Endothelial cell (in vitro differentiated cells): ENCODE results near the gene POU5F1. TPM values are rescaled to one million over a fixed set of nuclear protein-coding genes. Genes with fewer than 3 reads are reported as not detected.

Experiments used
- DNase-seq: peaks from one replicate; pipeline ENCODE4 v3.0.0; 2021; ENCODE audit warnings: low spot score
- H3K27ac Mint-ChIP-seq: one replicate; pipeline ENCODE4 v1.8.0; 2021; ENCODE audit warnings: mixed read lengths, inconsistent platforms; ENCODE audit not compliant: unreplicated experiment
- H3K27me3 Mint-ChIP-seq: one replicate; pipeline ENCODE4 v1.8.0; 2021; ENCODE audit warnings: mild to moderate bottlenecking, moderate library complexity, mixed read lengths, inconsistent platforms; ENCODE audit not compliant: unreplicated experiment
- H3K36me3 Mint-ChIP-seq: one replicate; pipeline ENCODE4 v1.8.0; 2021; ENCODE audit warnings: mild to moderate bottlenecking, low read depth, mixed read lengths, inconsistent platforms; ENCODE audit not compliant: unreplicated experiment
- H3K4me1 Mint-ChIP-seq: one replicate; pipeline ENCODE4 v1.8.0; 2021; ENCODE audit warnings: mild to moderate bottlenecking, mixed read lengths, inconsistent platforms; ENCODE audit not compliant: unreplicated experiment
- H3K4me3 Mint-ChIP-seq: one replicate; pipeline ENCODE4 v1.8.0; 2021; ENCODE audit warnings: mild to moderate bottlenecking, mixed read lengths, inconsistent platforms; ENCODE audit not compliant: unreplicated experiment
- H3K9me3 Mint-ChIP-seq: one replicate; pipeline ENCODE4 v1.8.0; 2021; ENCODE audit warnings: mixed read lengths, inconsistent platforms; ENCODE audit not compliant: unreplicated experiment
- total RNA-seq: library from RNA; stranded (reverse); fragmentation: NEBNext Ultra II Directional; extraction: Animal tissue kit (Norgen Biotek cat#: 25700); gene quantifications from one replicate; pipeline ENCODE4 v1.2.1, GENCODE V29; 2021; ENCODE audit not compliant: unreplicated experiment
- TF ChIP-seq, protein P1 (sequence below): fragments of 200-600 bp; sonication (generic); IDR thresholded peaks from one replicate; pipeline ENCODE4 v1.5.0; 2021; ENCODE audit warnings: antibody characterized with exemption; ENCODE audit not compliant: unreplicated experiment

The POU5F1 gene
- total RNA-seq, 1 donor from 2014 or later, result 88.7 TPM

DNA sequence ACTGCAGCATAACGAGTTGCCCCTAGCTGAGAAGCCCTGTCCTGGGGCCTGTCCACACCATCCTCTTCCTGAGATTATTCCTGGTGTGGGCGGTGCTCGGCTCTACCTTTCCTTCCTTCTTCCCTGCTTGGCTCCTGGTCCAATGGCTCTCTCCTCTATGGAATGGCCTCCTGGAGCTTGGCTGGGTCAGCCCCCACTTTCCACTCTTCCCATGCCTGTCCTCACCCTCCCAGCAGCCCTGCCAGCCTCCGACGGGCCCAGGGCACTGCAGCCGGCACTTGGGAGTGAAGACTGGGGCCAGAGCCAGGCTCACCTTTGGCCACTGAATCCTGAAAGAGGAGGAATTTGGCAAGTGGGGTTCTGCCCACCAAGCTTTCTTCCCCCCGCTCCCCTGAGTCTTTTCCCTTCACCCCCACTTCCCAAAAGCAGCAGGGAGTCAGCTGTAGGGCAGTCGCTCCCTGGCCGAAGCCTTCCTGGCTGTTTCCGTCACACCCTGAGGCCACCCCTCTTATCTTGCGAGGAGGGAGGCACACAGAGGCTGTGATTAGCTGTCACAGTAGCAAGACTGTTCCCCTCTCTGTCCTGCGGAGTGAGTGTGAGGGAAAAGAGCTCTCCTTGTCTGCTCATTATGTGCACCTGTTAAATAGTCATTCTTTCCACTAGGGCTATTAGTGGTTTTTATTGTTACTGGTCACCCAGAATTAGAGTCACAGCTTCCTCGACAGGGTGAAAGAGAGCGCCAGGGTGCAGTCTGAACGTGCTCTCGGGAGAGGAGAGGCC, 43.9 kb downstream of the POU5F1 start:
- H3K4me3 Mint-ChIP-seq, result no peak overlapping the region
- TF ChIP-seq, protein P1, sequence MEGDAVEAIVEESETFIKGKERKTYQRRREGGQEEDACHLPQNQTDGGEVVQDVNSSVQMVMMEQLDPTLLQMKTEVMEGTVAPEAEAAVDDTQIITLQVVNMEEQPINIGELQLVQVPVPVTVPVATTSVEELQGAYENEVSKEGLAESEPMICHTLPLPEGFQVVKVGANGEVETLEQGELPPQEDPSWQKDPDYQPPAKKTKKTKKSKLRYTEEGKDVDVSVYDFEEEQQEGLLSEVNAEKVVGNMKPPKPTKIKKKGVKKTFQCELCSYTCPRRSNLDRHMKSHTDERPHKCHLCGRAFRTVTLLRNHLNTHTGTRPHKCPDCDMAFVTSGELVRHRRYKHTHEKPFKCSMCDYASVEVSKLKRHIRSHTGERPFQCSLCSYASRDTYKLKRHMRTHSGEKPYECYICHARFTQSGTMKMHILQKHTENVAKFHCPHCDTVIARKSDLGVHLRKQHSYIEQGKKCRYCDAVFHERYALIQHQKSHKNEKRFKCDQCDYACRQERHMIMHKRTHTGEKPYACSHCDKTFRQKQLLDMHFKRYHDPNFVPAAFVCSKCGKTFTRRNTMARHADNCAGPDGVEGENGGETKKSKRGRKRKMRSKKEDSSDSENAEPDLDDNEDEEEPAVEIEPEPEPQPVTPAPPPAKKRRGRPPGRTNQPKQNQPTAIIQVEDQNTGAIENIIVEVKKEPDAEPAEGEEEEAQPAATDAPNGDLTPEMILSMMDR, result no peak
- no peak for DNase-seq
- H3K9me3 Mint-ChIP-seq, result no peaks in the 10 kb centered on the region
- H3K4me1 Mint-ChIP-seq, result peaks cover 10% of the 10 kb centered on the region
- H3K27me3 Mint-ChIP-seq, result peaks cover 6% of the 10 kb centered on the region
- H3K27ac Mint-ChIP-seq, result no peak overlapping the region
- no peaks in the 10 kb centered on the region for H3K36me3 Mint-ChIP-seq

DNA sequence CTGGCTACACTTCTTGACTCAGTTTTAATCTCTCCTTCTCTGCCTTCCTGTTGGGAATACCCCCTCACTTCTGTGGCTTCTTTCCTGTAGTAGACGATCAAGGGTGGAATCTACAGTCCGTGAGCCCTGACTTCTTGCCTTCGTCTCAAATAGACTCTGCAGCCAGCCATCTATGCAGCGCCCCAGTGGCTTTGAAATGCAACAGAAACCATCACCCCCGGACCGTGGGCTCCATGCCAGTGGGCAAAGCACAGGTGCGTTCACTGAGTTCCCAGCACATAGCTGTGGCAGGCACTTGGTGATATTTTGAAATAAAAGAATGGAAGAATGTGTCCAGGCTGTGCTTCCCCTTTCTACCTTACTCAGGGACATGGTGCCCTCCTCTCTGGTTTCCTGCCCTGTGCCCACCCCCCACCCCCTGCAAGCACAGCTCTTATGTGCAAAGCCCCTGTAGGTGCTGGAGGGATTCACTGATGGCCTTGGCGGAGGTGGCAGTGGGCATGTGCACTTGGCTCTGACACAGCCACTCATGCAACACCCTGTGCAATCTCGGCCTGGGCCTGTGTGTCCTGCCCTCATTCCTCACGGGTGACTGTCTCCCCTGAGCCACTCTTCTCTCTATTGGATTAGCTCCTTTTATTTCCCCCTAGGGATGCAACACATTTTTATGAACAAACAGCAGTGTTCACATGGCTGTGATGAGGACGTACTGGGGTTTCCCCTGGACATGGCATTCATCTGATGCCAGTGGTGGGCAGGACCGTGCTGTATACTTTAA, 44.7 kb downstream of the POU5F1 start:
- H3K4me1 Mint-ChIP-seq, result peaks cover 10% of the 10 kb centered on the region
- peaks cover 6% of the 10 kb centered on the region for H3K27me3 Mint-ChIP-seq
- TF ChIP-seq, protein P1, result no peak
- no peaks in the 10 kb centered on the region for H3K36me3 Mint-ChIP-seq
- H3K9me3 Mint-ChIP-seq, result no peaks in the 10 kb centered on the region
- no peak overlapping the region for H3K4me3 Mint-ChIP-seq
- no peak for DNase-seq
- no peak overlapping the region for H3K27ac Mint-ChIP-seq

DNA sequence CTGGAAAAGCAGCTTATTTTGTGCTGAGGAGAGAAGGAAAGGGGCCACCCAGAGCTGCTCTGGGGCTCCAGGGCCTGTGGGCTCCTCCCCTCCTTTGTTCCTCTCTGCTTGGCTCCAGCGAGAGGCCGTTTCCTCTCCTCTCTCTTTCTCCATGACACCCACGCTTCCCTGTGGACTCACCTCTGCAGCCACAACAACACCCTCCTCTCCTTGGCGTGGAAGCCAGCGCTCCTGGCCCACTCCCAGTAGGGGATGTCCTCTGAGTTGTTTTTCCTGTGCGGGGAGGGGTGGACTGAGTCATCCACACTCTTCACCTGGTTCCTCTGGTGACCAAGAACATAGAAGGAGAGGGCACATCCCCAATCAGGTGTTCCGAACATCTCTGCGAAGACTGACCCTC, 45.3 kb downstream of the POU5F1 start:
- TF ChIP-seq, protein P1, result no peak
- Mint-ChIP-seq H3K4me1 (peaks cover 10% of the 10 kb centered on the region), H3K9me3 (no peaks in the 10 kb centered on the region), H3K27me3 (peaks cover 6% of the 10 kb centered on the region), H3K4me3 (no peak overlapping the region), H3K36me3 (no peaks in the 10 kb centered on the region), H3K27ac (no peak overlapping the region)
- no peak for DNase-seq

DNA sequence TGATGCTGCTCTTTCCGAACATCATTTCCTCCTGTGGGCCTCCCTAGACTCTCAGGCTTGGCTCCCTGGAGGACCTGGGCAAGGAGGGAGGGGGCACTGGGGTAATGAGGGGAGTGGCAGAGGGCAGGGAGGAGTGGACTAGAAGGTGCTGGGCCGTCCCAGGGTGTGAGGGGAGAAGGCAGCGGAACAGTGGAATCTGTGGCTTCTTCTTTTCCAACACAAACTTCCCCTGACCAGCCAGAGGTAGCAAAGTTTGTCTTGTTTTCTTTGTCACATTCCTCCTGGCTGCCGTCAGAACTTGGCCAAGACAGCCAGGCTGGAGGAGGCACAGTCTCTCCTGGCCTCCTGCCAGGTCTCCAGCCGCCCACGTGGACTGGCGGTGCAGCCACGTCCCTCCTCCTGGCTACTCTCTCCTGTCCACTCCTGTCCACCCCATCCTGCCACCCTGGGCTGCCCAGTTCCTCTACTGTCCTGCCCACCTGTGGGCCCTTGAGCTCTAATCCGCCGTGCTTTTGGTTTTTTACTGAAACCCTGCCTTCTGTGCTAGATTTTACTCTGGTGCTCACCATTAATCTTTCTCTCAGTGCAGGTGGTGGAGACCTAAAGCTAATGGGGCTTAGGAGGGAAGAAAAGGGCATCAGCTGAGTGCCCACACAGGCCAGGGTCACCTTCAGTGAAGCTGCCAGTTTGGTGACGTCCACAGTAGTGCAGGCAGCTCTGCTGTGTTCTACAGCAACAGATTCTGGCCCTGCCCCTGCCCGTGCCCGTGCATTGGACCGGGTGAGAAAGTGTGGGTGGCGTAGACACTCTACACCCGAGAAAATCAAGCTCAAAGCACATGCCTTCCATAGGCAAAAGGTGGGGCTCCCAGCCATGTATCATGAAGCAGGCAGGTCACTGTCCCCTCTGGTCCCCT, 47.4 kb downstream of the POU5F1 start:
- DNase-seq, result no peak
- no peak overlapping the region for H3K4me3 Mint-ChIP-seq
- no peaks in the 10 kb centered on the region for H3K9me3 Mint-ChIP-seq
- H3K36me3 Mint-ChIP-seq, result no peaks in the 10 kb centered on the region
- H3K27me3 Mint-ChIP-seq, result peaks cover 4% of the 10 kb centered on the region
- H3K27ac Mint-ChIP-seq, result no peak overlapping the region
- H3K4me1 Mint-ChIP-seq, result peaks cover 10% of the 10 kb centered on the region
- TF ChIP-seq, protein P1, result no peak
